SK-N-SH (cell line): ENCODE results near the gene MOB2. TPM values are rescaled to one million over a fixed set of nuclear protein-coding genes. Genes with fewer than 3 reads are reported as not detected.
"Not testable (repeated sequence)": the region's sequence is repeated elsewhere in the genome, so short reads cannot be mapped to it uniquely, and the experiment has no call there.

ENCODE experiments used
- CTCF ChIA-PET: fragments of 300-600, 350-600 bp; formaldehyde crosslinking; extraction: SDS; loops from one replicate; lab custom pipeline; 2021; lab: Yijun Ruan, JAX
- POLR2A ChIA-PET: fragments of 350-600 bp; sonication (Branson Sonifier 250); formaldehyde crosslinking; extraction: SDS; loops from one replicate; lab custom pipeline; 2020; ENCODE audit warnings: antibody characterized with exemption, inconsistent platforms; lab: Yijun Ruan, JAX
- DNase-seq: peaks from one replicate; pipeline ENCODE4 v3.0.0; 2012
- H2AFZ ChIP-seq: fragments of 200-600 bp; sonication (generic); 2 replicates; pipeline ENCODE4 v1.8.1; 2016; ENCODE audit warnings: antibody characterized with exemption, mild to moderate bottlenecking, low read depth
- H3F3A ChIP-seq: fragments of 200-600 bp; sonication (generic); replicated peaks from 2 replicates; pipeline ENCODE3; 2016; ENCODE audit warnings: antibody characterized with exemption, mild to moderate bottlenecking; ENCODE audit not compliant: insufficient read depth
- H3K27ac ChIP-seq, 2 experiments: fragments of 200-500 bp in 1 of 2; fragments of 200-600 bp in 1 of 2; sonication (Bioruptor generic) in 1 of 2; sonication (generic), shearing (Covaris generic) in 1 of 2; 2 replicates each; pipeline versions ENCODE4 v1.5.1 to v1.6.1; 2014 to 2016; ENCODE audit warnings: low read depth in 2 of 2, inconsistent platforms in 1 of 2, low read length in 1 of 2, mild to moderate bottlenecking in 1 of 2, mixed read lengths in 1 of 2
- H3K27me3 ChIP-seq: fragments of 200-600 bp; sonication (generic), shearing (Covaris generic); 2 replicates; pipeline ENCODE4 v1.6.1; 2016; ENCODE audit warnings: mixed run types; ENCODE audit not compliant: insufficient read depth
- H3K36me3 ChIP-seq, 2 experiments: fragments of 200-500 bp in 1 of 2; fragments of 200-600 bp in 1 of 2; sonication (Bioruptor generic) in 1 of 2; sonication (generic) in 1 of 2; replicated peaks in 1 of 2; 2 replicates each; pipeline versions ENCODE3 to v1.5.1; 2014 to 2016; ENCODE audit warnings: low read length in 1 of 2, mild to moderate bottlenecking in 1 of 2; ENCODE audit not compliant: insufficient read depth in 2 of 2, control insufficient read depth in 1 of 2
- H3K4me1 ChIP-seq, 2 experiments: fragments of 200-500 bp in 1 of 2; fragments of 200-600 bp in 1 of 2; sonication (Bioruptor generic) in 1 of 2; sonication (generic), shearing (Covaris generic) in 1 of 2; 2 replicates each; pipeline versions ENCODE4 v1.5.1 to v1.6.1; 2014 to 2016; ENCODE audit warnings: low read depth in 1 of 2, low read length in 1 of 2, mixed run types in 1 of 2; ENCODE audit not compliant: insufficient read depth in 2 of 2, control insufficient read depth in 1 of 2
- H3K4me2 ChIP-seq: fragments of 200-600 bp; sonication (generic), shearing (Covaris generic); 2 replicates; pipeline ENCODE4 v1.6.1; 2017; ENCODE audit warnings: mixed run types
- H3K4me3 ChIP-seq, 2 experiments: fragments of 200-500 bp in 1 of 2; fragments of 200-600 bp in 1 of 2; sonication (Bioruptor generic) in 1 of 2; sonication (generic), shearing (Covaris generic) in 1 of 2; 2 replicates each; pipeline versions ENCODE4 v1.5.1 to v1.8.1; 2014 to 2016; ENCODE audit warnings: low read depth in 2 of 2, inconsistent platforms in 1 of 2, low read length in 1 of 2, mild to moderate bottlenecking in 1 of 2, mixed read lengths in 1 of 2, moderate library complexity in 1 of 2
- H3K79me2 ChIP-seq: fragments of 200-600 bp; sonication (generic); 2 replicates; pipeline ENCODE4 v1.8.1; 2017; ENCODE audit warnings: mild to moderate bottlenecking; ENCODE audit not compliant: insufficient read depth
- H3K9ac ChIP-seq: fragments of 200-600 bp; sonication (generic); 2 replicates; pipeline ENCODE4 v1.6.1; 2017; ENCODE audit warnings: mixed run types
- H3K9me2 ChIP-seq: fragments of 200-600 bp; sonication (generic); 2 replicates; pipeline ENCODE4 v1.6.1; 2017; ENCODE audit warnings: mixed run types
- H3K9me3 ChIP-seq: fragments of 200-600 bp; sonication (generic); 2 replicates; pipeline ENCODE4 v1.6.1; 2017; ENCODE audit warnings: mixed run types, mild to moderate bottlenecking, moderate library complexity
- H4K20me1 ChIP-seq: fragments of 200-600 bp; sonication (generic); 2 replicates; pipeline ENCODE4 v1.6.1; 2017; ENCODE audit warnings: mild to moderate bottlenecking, mixed run types; ENCODE audit not compliant: insufficient read depth
- ELF1 ChIP-seq: IDR thresholded peaks from 2 replicates; pipeline ENCODE4 v1.4.0; 2012
- FOSL2 ChIP-seq: IDR thresholded peaks from 2 replicates; pipeline ENCODE4 v1.4.0; 2012; ENCODE audit warnings: low read depth, mild to moderate bottlenecking, moderate library complexity, borderline replicate concordance
- MEF2A ChIP-seq: IDR thresholded peaks from 2 replicates; pipeline ENCODE4 v1.4.0; 2012; ENCODE audit warnings: low read depth, borderline replicate concordance
- NFIC ChIP-seq: IDR thresholded peaks from 2 replicates; pipeline ENCODE4 v1.4.0; 2012; ENCODE audit warnings: borderline replicate concordance
- TAF1 ChIP-seq: IDR thresholded peaks from 2 replicates; pipeline ENCODE4 v1.6.1; 2012; ENCODE audit warnings: low read depth, mild to moderate bottlenecking, low read length, moderate library complexity, borderline replicate concordance
- TEAD4 ChIP-seq: IDR thresholded peaks from 2 replicates; pipeline ENCODE4 v1.4.0; 2012; ENCODE audit warnings: mild to moderate bottlenecking, borderline replicate concordance; ENCODE audit not compliant: insufficient read depth
- YY1 ChIP-seq: IDR thresholded peaks from 2 replicates; pipeline ENCODE4 v1.4.0; 2012; ENCODE audit warnings: low read depth, mild to moderate bottlenecking
- WGBS: methylation state at CpG from one replicate; pipeline ENCODE4 v1.1.6; 2017; ENCODE audit warnings: low lambda C conversion rate; 5-methylcytosine and 5-hydroxymethylcytosine counted together
- polyA plus RNA-seq, 3 experiments: library from polyadenylated mRNA; depleted of rRNA; stranded (reverse); fragments of >200 nt; gene quantifications; 2 replicates each; pipeline ENCODE4 v1.2.3, GENCODE V29; 2012
- TF ChIP-seq, protein P1 (sequence below): IDR thresholded peaks from 2 replicates; pipeline ENCODE4; 2012
- TF ChIP-seq, protein P2 (sequence below): fragments of 200-600 bp; sonication (generic); IDR thresholded peaks from 2 replicates; pipeline ENCODE4 v1.6.1; 2017; ENCODE audit warnings: antibody characterized with exemption, mild to moderate bottlenecking, moderate library complexity
- TF ChIP-seq, protein P3 (sequence below): IDR thresholded peaks from 2 replicates; pipeline ENCODE4 v1.4.0; 2012; ENCODE audit warnings: low read depth, borderline replicate concordance

MOB2 gene
- polyA plus RNA-seq, 1 of the 3 experiments (the other 2 are of a cell fraction), result 45.8 TPM

DNA sequence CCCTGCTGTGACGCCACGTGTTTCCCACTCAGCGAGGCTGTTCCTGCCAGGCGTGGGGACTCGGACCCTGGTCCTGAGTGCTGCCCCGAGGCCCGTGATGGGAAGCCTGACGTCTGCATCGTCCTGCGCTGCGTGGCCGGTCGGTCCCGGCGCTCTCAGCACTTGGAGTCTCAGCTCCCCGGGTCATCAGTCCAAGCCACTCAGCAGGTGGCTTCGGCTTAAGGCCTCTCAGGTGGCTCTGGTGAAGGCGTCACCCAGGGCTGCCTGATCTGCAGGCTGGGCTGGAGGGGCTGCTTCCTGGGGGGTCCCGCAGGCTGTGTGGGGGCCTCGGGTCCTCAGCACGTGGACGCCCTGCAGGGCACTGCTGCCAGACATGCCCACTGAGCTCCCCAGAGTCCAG is 61.6 kb downstream of the MOB2 start (continued):
- TF ChIP-seq, protein P1, sequence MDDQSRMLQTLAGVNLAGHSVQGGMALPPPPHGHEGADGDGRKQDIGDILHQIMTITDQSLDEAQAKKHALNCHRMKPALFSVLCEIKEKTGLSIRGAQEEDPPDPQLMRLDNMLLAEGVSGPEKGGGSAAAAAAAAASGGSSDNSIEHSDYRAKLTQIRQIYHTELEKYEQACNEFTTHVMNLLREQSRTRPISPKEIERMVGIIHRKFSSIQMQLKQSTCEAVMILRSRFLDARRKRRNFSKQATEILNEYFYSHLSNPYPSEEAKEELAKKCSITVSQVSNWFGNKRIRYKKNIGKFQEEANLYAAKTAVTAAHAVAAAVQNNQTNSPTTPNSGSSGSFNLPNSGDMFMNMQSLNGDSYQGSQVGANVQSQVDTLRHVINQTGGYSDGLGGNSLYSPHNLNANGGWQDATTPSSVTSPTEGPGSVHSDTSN, result no peak
- TF ChIP-seq TAF1, result no peak

DNA sequence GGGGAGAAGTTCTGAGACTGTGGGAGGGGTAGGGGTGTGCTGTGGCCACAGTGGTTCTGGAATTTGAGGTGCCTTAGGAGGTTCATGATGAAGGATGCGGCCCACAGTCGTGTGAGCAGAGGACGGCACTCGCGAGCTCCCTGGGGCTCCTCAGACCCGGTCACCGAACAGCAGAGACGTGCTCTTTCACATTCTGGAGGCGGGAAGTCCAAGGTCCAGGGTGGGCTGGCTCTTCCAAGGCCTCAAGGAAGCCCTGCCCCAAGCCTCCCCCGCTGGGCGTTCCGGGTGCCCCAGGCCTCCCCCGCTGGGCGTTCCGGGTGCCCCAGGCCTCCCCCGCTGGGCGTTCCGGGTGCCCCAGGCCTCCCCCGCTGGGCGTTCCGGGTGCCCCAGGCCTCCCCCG is 63.2 kb downstream of the MOB2 start:
- H3K4me1 ChIP-seq, H3K27ac ChIP-seq, H3K4me3 ChIP-seq, POLR2A ChIA-PET, H3K9me3 ChIP-seq, H3K4me2 ChIP-seq, H3F3A ChIP-seq, H3K9ac ChIP-seq, H3K9me2 ChIP-seq, H3K79me2 ChIP-seq, H3K27me3 ChIP-seq, H4K20me1 ChIP-seq, DNase-seq, H2AFZ ChIP-seq, H3K36me3 ChIP-seq: not testable (repeated sequence)
- CTCF ChIA-PET, result interaction anchor here (1.1 kb wide), 1 partner anchor 92 kb away, joined by 3 read pairs; no protein-coding TSS in a partner anchor
- no CpG with 5 or more reads among the region's 22 CpGs for WGBS

DNA sequence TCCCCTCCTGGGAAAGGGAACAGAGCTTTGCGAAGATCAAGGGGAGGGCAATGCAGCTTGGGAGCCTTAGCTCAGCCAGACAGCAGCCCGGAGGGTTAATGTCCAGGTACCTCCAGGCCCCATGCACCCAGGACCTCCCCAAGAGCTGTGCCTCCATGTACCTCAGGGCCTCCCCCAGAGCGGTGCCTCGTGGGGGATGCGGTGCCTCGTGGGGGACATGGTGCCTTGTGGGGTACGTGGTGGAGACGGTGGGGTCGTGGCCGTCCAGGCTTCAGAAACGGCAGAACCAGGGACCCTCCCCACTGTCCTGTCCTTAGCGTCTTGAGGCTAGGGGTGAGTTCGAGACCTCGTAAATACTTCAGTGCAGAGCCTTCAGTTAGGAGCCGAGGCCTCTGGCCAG is 63.6 kb downstream of the MOB2 start:
- WGBS, result 81% methylated on average over 15 of the region's 15 CpGs
- no peaks in the 10 kb centered on the region for H3K9me3 ChIP-seq

More for the DNA sequence above, 63.6 kb downstream of the MOB2 start:
- TF ChIP-seq, protein P2, sequence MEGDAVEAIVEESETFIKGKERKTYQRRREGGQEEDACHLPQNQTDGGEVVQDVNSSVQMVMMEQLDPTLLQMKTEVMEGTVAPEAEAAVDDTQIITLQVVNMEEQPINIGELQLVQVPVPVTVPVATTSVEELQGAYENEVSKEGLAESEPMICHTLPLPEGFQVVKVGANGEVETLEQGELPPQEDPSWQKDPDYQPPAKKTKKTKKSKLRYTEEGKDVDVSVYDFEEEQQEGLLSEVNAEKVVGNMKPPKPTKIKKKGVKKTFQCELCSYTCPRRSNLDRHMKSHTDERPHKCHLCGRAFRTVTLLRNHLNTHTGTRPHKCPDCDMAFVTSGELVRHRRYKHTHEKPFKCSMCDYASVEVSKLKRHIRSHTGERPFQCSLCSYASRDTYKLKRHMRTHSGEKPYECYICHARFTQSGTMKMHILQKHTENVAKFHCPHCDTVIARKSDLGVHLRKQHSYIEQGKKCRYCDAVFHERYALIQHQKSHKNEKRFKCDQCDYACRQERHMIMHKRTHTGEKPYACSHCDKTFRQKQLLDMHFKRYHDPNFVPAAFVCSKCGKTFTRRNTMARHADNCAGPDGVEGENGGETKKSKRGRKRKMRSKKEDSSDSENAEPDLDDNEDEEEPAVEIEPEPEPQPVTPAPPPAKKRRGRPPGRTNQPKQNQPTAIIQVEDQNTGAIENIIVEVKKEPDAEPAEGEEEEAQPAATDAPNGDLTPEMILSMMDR, result no peak
- TF ChIP-seq FOSL2 (no peak), YY1 (no peak), TEAD4 (no peak), NFIC (no peak), ELF1 (no peak), MEF2A (no peak)
- TF ChIP-seq, protein P3, sequence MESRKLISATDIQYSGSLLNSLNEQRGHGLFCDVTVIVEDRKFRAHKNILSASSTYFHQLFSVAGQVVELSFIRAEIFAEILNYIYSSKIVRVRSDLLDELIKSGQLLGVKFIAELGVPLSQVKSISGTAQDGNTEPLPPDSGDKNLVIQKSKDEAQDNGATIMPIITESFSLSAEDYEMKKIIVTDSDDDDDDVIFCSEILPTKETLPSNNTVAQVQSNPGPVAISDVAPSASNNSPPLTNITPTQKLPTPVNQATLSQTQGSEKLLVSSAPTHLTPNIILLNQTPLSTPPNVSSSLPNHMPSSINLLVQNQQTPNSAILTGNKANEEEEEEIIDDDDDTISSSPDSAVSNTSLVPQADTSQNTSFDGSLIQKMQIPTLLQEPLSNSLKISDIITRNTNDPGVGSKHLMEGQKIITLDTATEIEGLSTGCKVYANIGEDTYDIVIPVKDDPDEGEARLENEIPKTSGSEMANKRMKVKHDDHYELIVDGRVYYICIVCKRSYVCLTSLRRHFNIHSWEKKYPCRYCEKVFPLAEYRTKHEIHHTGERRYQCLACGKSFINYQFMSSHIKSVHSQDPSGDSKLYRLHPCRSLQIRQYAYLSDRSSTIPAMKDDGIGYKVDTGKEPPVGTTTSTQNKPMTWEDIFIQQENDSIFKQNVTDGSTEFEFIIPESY, result no peak
- TF ChIP-seq, all 33 proteins: peak for 0
- Histone ChIP-seq H3K36me3 (no peaks in the 10 kb centered on the region), H3K4me1 (no peaks in the 10 kb centered on the region; a peak in 1 of 4 replicates), H3K27me3 (no peaks in the 10 kb centered on the region), H3K4me2 (no peak overlapping the region), H3K79me2 (no peaks in the 10 kb centered on the region), H4K20me1 (no peaks in the 10 kb centered on the region), H3K9ac (no peak overlapping the region), H3K27ac (no peak overlapping the region), H3K9me2 (no peaks in the 10 kb centered on the region), H2AFZ (no peak overlapping the region), H3F3A (no peaks in the 10 kb centered on the region), H3K4me3 (no peak overlapping the region)
- DNase-seq, result no peak
- ChIA-PET POLR2A (no interaction called here), CTCF (interaction anchor here (1.1 kb wide), 1 partner anchor 93 kb away, joined by 3 read pairs; no protein-coding TSS in a partner anchor)
